Urinary bladder (tissue), 4 donors: Measurements from ENCODE around the gene RASAL2. TPM values are rescaled to one million over a fixed set of nuclear protein-coding genes. Genes with fewer than 3 reads are reported as not detected.
"Not testable (repeated sequence)": the region's sequence is repeated elsewhere in the genome, so short reads cannot be mapped to it uniquely, and the experiment has no call there.

Experiments
- DNase-seq: peaks from one replicate; pipeline ENCODE4 v3.0.0-alpha.2; 2015; ENCODE audit errors: extremely low spot score
- H3K27ac ChIP-seq: one replicate; pipeline ENCODE4 v1.5.1; 2013; ENCODE audit warnings: low read depth, mild to moderate bottlenecking, moderate library complexity
- H3K36me3 ChIP-seq: one replicate; pipeline ENCODE4 v1.6.1; 2013; ENCODE audit warnings: mild to moderate bottlenecking, moderate library complexity; ENCODE audit not compliant: insufficient read depth
- H3K4me1 ChIP-seq: one replicate; pipeline ENCODE4 v1.6.1; 2013; ENCODE audit warnings: mild to moderate bottlenecking, moderate library complexity; ENCODE audit not compliant: insufficient read depth
- H3K4me3 ChIP-seq: one replicate; pipeline ENCODE4 v1.5.1; 2013; ENCODE audit warnings: low read depth, low read length
- WGBS: extraction: QIAGEN DNeasy Blood & Tissue Kit; methylation state at CpG from one replicate; pipeline ENCODE4 v1.1.7; 2013; 5-methylcytosine and 5-hydroxymethylcytosine counted together
- polyA plus RNA-seq: library from polyadenylated mRNA; stranded (reverse); fragments of 200-250 nt; gene quantifications from one replicate; pipeline ENCODE4 v1.2.3, GENCODE V29; 2013
- total RNA-seq: library from RNA; depleted of rRNA; stranded (reverse); fragments of >200 nt; gene quantifications from one replicate; pipeline ENCODE4 v1.2.3, GENCODE V29; 2014
- donor health status: healthy with polysubstance abuse.
- donor health status: healthy.

Gene RASAL2
- total and polyA plus RNA-seq, 2 donors: 8.8 to 29.2 TPM

- no peak for DNase-seq
- Histone ChIP-seq H3K27ac (no peak overlapping the region), H3K4me1 (no peaks in the 10 kb centered on the region), H3K36me3 (no peaks in the 10 kb centered on the region), H3K4me3 (no peak overlapping the region)
- WGBS: 54% methylated on average over 4 of the region's 4 CpGs
Observed at GRCh38 chr1:178224358-178224757, 130.5 kb downstream of the RASAL2 start.

GRCh38 chr1:178230881-178231409, 137.0 kb downstream of the RASAL2 start:
- H3K4me3 ChIP-seq: no peak overlapping the region
- WGBS: 94% methylated on average over 5 of the region's 5 CpGs
- H3K4me1 ChIP-seq: no peaks in the 10 kb centered on the region
- H3K27ac ChIP-seq: no peak overlapping the region
- DNase-seq: no peak
- H3K36me3 ChIP-seq: no peaks in the 10 kb centered on the region

GRCh38 chr1:178232108-178232507, 138.2 kb downstream of the RASAL2 start:
- no peak overlapping the region for H3K27ac ChIP-seq
- H3K4me3 ChIP-seq: no peak overlapping the region
- no peak for DNase-seq
- H3K4me1 ChIP-seq: no peaks in the 10 kb centered on the region
- H3K36me3 ChIP-seq: no peaks in the 10 kb centered on the region

GRCh38 chr1:178232949-178233348, 139.0 kb downstream of the RASAL2 start:
- Histone ChIP-seq H3K27ac (no peak overlapping the region), H3K36me3 (no peaks in the 10 kb centered on the region), H3K4me3 (no peak overlapping the region), H3K4me1 (no peaks in the 10 kb centered on the region)
- 93% methylated on average over 3 of the region's 3 CpGs for WGBS
- no peak for DNase-seq

- Histone ChIP-seq H3K36me3 (no peaks in the 10 kb centered on the region), H3K27ac (no peak overlapping the region), H3K4me1 (no peaks in the 10 kb centered on the region), H3K4me3 (no peak overlapping the region)
- over 99% methylated on average over 2 of the region's 2 CpGs for WGBS
- no peak for DNase-seq
Observed at GRCh38 chr1:178237121-178237520, 143.2 kb downstream of the RASAL2 start.

GRCh38 chr1:178238722-178239510, 145.0 kb downstream of the RASAL2 start:
- no peak overlapping the region for H3K27ac ChIP-seq
- no peak for DNase-seq
- H3K4me3 ChIP-seq: no peak overlapping the region
- H3K4me1 ChIP-seq: no peaks in the 10 kb centered on the region
- no peaks in the 10 kb centered on the region for H3K36me3 ChIP-seq
- WGBS: 50% methylated on average over 1 of the region's 1 CpG

GRCh38 chr1:178241057-178241456, 147.2 kb downstream of the RASAL2 start:
- Histone ChIP-seq H3K4me1 (no peaks in the 10 kb centered on the region), H3K27ac (no peak overlapping the region), H3K4me3 (no peak overlapping the region), H3K36me3 (no peaks in the 10 kb centered on the region)
- DNase-seq: no peak
- 61% methylated on average over 1 of the region's 1 CpG for WGBS

DNA sequence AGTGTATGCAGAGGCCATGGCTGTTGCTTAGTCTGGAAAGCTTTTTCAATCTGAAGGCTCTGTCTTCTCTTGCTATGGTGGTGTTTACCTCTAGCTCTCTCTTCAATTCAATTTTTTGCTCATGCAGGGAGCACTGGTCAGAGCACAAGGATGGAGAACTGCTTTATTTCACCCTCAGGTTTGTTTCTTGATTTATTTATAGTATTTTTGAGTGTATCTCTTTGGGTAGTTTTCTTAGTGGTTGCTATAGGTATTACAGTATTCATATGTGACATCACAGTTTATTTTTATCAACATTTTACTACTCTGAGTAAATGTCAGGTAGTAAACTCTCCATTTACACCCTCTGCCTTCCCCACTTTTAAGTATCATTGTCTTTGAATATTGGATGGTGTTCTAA, 147.9 kb downstream of the RASAL2 start:
- Histone ChIP-seq H3K27ac (no peak overlapping the region), H3K36me3 (no peaks in the 10 kb centered on the region), H3K4me1 (no peaks in the 10 kb centered on the region), H3K4me3 (no peak overlapping the region)
- DNase-seq: no peak

DNA sequence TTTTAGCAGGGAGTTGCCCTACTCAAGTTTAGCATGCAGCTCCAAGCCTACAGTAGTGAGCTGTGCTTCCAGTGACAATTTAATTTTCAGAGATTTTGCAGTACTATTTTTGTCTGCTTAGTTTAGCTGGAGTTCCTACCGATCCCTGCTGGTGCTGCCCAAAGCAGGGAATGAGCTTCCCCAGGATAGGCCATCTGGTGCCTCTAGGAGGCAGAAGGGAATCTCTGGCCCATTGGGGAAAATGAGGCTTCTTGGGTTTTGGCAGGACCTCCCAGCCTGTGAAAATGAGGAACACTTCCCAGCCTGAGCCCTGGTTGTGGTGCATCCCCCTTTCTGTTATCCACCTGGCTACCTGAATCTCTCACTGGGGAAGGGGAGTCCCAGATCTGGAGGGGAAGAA, 149.2 kb downstream of the RASAL2 start:
- Histone ChIP-seq H3K27ac (no peak overlapping the region), H3K4me1 (no peaks in the 10 kb centered on the region), H3K36me3 (no peaks in the 10 kb centered on the region), H3K4me3 (no peak overlapping the region)
- 66% methylated on average over 1 of the region's 1 CpG for WGBS
- no peak for DNase-seq

GRCh38 chr1:178243890-178244289, 150.0 kb downstream of the RASAL2 start:
- WGBS: 77% methylated on average over 2 of the region's 2 CpGs
- no peak for DNase-seq
- H3K4me3 ChIP-seq: no peak overlapping the region

DNA sequence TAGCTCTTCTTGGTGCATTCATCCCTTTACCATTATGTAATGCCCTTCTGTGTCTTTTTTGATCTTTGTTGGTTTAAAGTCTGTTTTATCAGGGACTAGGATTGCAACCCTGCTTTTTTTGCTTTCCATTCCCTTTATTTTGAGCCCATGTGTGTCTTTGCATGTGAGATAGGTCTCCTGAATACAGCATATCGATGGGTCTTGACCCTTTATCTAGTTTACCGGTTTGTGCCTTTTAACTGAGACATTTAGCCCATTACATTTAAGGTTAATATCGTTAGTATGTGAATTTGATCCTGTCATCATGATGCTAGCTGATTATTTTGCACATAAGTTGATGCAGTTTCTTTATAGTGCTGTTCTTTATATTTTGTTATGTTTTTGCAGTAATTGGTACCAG, 154.4 kb downstream of the RASAL2 start:
- not testable (repeated sequence) for H3K36me3 ChIP-seq, H3K27ac ChIP-seq, DNase-seq, H3K4me3 ChIP-seq, H3K4me1 ChIP-seq
- 98% methylated on average over 3 of the region's 3 CpGs for WGBS

More at GRCh38 chr1:178243890-178244289, 150.0 kb downstream of the RASAL2 start:
- H3K36me3 ChIP-seq: no peaks in the 10 kb centered on the region
- H3K4me1 ChIP-seq: no peaks in the 10 kb centered on the region
- no peak overlapping the region for H3K27ac ChIP-seq

DNA sequence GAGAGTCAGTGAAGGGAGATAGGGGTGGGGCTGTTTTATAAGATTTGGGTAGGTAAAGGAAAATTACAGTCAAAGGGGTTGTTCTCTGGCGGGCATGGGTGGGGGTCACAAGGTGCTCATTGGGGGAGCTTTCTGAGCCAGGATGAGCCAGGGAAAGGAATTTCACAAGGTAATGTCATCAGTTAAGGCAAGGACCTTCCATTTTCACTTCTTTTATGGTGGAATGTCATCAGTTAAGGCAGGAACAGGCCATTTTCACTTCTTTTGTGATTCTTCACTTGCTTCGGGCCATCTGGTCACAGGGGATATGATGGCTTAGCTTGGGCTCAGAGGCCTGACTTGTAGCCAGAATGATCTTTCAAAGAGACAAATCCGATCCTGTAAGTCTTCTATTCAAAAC, 159.7 kb downstream of the RASAL2 start:
- 93% methylated on average over 3 of the region's 3 CpGs for WGBS
- not testable (repeated sequence) for H3K36me3 ChIP-seq

GRCh38 chr1:178254433-178254832, 160.5 kb downstream of the RASAL2 start:
- Histone ChIP-seq H3K4me1 (no peaks in the 10 kb centered on the region), H3K27ac (no peak overlapping the region), H3K4me3 (no peak overlapping the region), H3K36me3 (no peaks in the 10 kb centered on the region)
- DNase-seq: no peak

More for the DNA sequence above, 159.7 kb downstream of the RASAL2 start:
- not testable (repeated sequence) for H3K4me3 ChIP-seq, DNase-seq, H3K27ac ChIP-seq, H3K4me1 ChIP-seq

DNA sequence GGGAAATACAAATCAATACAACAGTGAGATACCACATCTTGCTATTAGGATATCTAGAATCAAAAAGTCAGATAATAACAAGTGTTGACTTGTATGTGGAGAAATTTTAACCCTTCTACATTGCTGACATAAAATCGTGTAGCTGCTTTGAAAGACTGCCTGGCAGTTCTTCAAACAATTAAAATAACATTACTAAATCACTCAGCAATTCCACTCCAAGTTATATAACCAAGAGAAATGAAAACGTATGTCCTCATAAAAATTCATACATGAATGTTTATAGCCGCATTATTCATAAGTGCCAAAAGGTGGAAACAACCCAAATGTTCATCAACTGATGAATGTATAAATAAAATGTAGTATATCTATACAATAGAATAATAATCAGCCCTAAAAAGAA, 164.6 kb downstream of the RASAL2 start:
- no peak for DNase-seq
- WGBS: 31% methylated on average over 3 of the region's 3 CpGs
- no peak overlapping the region for H3K4me3 ChIP-seq
- no peaks in the 10 kb centered on the region for H3K36me3 ChIP-seq
- H3K27ac ChIP-seq: no peak overlapping the region
- no peaks in the 10 kb centered on the region for H3K4me1 ChIP-seq
